Measurements from ENCODE around the gene FARSA.

Gene FARSA

GRCh38 chr19:12932392-12933286 lies 872 bp downstream of the FARSA start:
- H3F3A ChIP-seq (ENCODE audit: insufficient read depth) = peaks cover 17% of the 10 kb centered on the region
- H2AFZ ChIP-seq (ENCODE audit: low read depth, low read length, severe bottlenecking) = no peak overlapping the region
- no peaks in the 10 kb centered on the region for H3K9me3 ChIP-seq (ENCODE audit: insufficient read depth, low read length)
- H3K4me3 ChIP-seq (ENCODE audit: insufficient read depth, low read length, poor library complexity, severe bottlenecking) = peak overlapping the region; percentile 71
- H3K79me2 ChIP-seq (ENCODE audit: insufficient read depth, low read length) = peaks cover 31% of the 10 kb centered on the region
- peaks cover 4% of the 10 kb centered on the region; the same call in 1 of the 2 replicates for H3K36me3 ChIP-seq (ENCODE audit: low read length)
- no peaks in the 10 kb centered on the region for H3K27me3 ChIP-seq (ENCODE audit: low read length)
- TF ChIP-seq CTCF (IDR thresholded peaks at IDR 0.05; ENCODE audit: insufficient read depth, low read length, poor library complexity, severe bottlenecking) (no peak), EZH2phosphoT487 (conservative IDR thresholded peaks at IDR 0.05; ENCODE audit: low read length) (no peak)
- H3K4me2 ChIP-seq (ENCODE audit: low read depth, low read length, poor library complexity, severe bottlenecking) = peak overlapping the region; percentile 78
- H3K27ac ChIP-seq (ENCODE audit: low read depth, low read length) = peak overlapping the region; percentile 44
- H4K20me1 ChIP-seq (ENCODE audit: low read depth, low read length) = peaks cover 3% of the 10 kb centered on the region; the same call in 1 of the 2 replicates
- H3K9me2 ChIP-seq (replicated peaks; ENCODE audit: insufficient read depth, low read length) = no peaks in the 10 kb centered on the region
- peak overlapping the region; percentile 98 for H3K9ac ChIP-seq (ENCODE audit: low read length)

- Histone ChIP-seq H3K9me2 (replicated peaks; ENCODE audit: insufficient read depth, low read length) (no peaks in the 10 kb centered on the region), H4K20me1 (ENCODE audit: low read depth, low read length) (peaks cover 3% of the 10 kb centered on the region; the same call in 1 of the 2 replicates), H3K79me2 (ENCODE audit: insufficient read depth, low read length) (peaks cover 31% of the 10 kb centered on the region), H3K36me3 (ENCODE audit: low read length) (peaks cover 8% of the 10 kb centered on the region; the same call in 1 of the 2 replicates), H3K9me3 (ENCODE audit: insufficient read depth, low read length) (no peaks in the 10 kb centered on the region), H3K4me3 (ENCODE audit: insufficient read depth, low read length, poor library complexity, severe bottlenecking) (no peak overlapping the region), H3K4me2 (ENCODE audit: low read depth, low read length, poor library complexity, severe bottlenecking) (no peak overlapping the region), H3K27ac (ENCODE audit: low read depth, low read length) (no peak overlapping the region), H3K27me3 (ENCODE audit: low read length) (no peaks in the 10 kb centered on the region), H2AFZ (ENCODE audit: low read depth, low read length, severe bottlenecking) (no peak overlapping the region), H3F3A (ENCODE audit: insufficient read depth) (no peaks in the 10 kb centered on the region), H3K9ac (ENCODE audit: low read length) (no peak overlapping the region)
- TF ChIP-seq EZH2phosphoT487 (conservative IDR thresholded peaks at IDR 0.05; ENCODE audit: low read length) (no peak), CTCF (IDR thresholded peaks at IDR 0.05; ENCODE audit: insufficient read depth, low read length, poor library complexity, severe bottlenecking) (no peak)
Measured at GRCh38 chr19:12930002-12930645, 3.4 kb downstream of the FARSA start.

GRCh38 chr19:12924621-12925310 lies 8.7 kb downstream of the FARSA start:
- H3K9ac ChIP-seq (ENCODE audit: low read length) = no peak overlapping the region
- H3K27ac ChIP-seq (ENCODE audit: low read depth, low read length) = no peak overlapping the region
- no peak overlapping the region for H2AFZ ChIP-seq (ENCODE audit: low read depth, low read length, severe bottlenecking)
- H3K79me2 ChIP-seq (ENCODE audit: insufficient read depth, low read length) = no peaks in the 10 kb centered on the region
- H3K4me2 ChIP-seq (ENCODE audit: low read depth, low read length, poor library complexity, severe bottlenecking) = no peak overlapping the region
- no peaks in the 10 kb centered on the region for H3K9me2 ChIP-seq (replicated peaks; ENCODE audit: insufficient read depth, low read length)
- H3K27me3 ChIP-seq (ENCODE audit: low read length) = no peaks in the 10 kb centered on the region
- H3K4me3 ChIP-seq (ENCODE audit: insufficient read depth, low read length, poor library complexity, severe bottlenecking) = no peak overlapping the region
- peaks cover 15% of the 10 kb centered on the region for H3F3A ChIP-seq (ENCODE audit: insufficient read depth)
- H4K20me1 ChIP-seq (ENCODE audit: low read depth, low read length) = no peaks in the 10 kb centered on the region
- TF ChIP-seq CTCF (IDR thresholded peaks at IDR 0.05; ENCODE audit: insufficient read depth, low read length, poor library complexity, severe bottlenecking) = no peak
- no peak for TF ChIP-seq EZH2phosphoT487 (conservative IDR thresholded peaks at IDR 0.05; ENCODE audit: low read length)
- no peaks in the 10 kb centered on the region for H3K9me3 ChIP-seq (ENCODE audit: insufficient read depth, low read length)
- H3K36me3 ChIP-seq (ENCODE audit: low read length) = 0 out of 2 replicates have a peak, but pooled peaks cover 8% of the 10 kb centered on the region

All from SU-DHL-6 (cell line).